MG63 (cell line): ENCODE data around the gene JUND. TPM values are rescaled to one million over a fixed set of nuclear protein-coding genes. Genes with fewer than 3 reads are reported as not detected.
"Not testable (repeated sequence)": the region's sequence is repeated elsewhere in the genome, so short reads cannot be mapped to it uniquely, and the experiment has no call there.

Source experiments
- DNase-seq: peaks from one replicate; pipeline ENCODE4 v3.0.0-alpha.2; 2020
- H3K27me3 ChIP-seq: fragments of 250-450 bp; sonication (Bioruptor Pico); 2 replicates; pipeline ENCODE4 v1.5.1; 2020; ENCODE audit warnings: mild to moderate bottlenecking, moderate library complexity
- H3K36me3 ChIP-seq: fragments of 250-450 bp; sonication (Bioruptor Pico); 2 replicates; pipeline ENCODE4 v1.5.1; 2020; ENCODE audit warnings: mild to moderate bottlenecking, moderate library complexity
- H3K4me3 ChIP-seq: fragments of 250-450 bp; sonication (Bioruptor Pico); 2 replicates; pipeline ENCODE4 v1.5.1; 2020; ENCODE audit warnings: mild to moderate bottlenecking, moderate library complexity
- H3K9me3 ChIP-seq: fragments of 250-450 bp; sonication (Bioruptor Pico); 2 replicates; pipeline ENCODE4 v1.5.1; 2020; ENCODE audit warnings: mild to moderate bottlenecking, moderate library complexity
- total RNA-seq: library from RNA; depleted of rRNA; stranded (reverse); fragments of >200 nt; shearing (Covaris generic); gene quantifications from 2 replicates; pipeline ENCODE4 v1.2.3, GENCODE V29; 2014; ENCODE audit warnings: low replicate concordance; rRNA removed

JUND gene
- 85.7 and 102 TPM in 2 replicates for total RNA-seq

DNA sequence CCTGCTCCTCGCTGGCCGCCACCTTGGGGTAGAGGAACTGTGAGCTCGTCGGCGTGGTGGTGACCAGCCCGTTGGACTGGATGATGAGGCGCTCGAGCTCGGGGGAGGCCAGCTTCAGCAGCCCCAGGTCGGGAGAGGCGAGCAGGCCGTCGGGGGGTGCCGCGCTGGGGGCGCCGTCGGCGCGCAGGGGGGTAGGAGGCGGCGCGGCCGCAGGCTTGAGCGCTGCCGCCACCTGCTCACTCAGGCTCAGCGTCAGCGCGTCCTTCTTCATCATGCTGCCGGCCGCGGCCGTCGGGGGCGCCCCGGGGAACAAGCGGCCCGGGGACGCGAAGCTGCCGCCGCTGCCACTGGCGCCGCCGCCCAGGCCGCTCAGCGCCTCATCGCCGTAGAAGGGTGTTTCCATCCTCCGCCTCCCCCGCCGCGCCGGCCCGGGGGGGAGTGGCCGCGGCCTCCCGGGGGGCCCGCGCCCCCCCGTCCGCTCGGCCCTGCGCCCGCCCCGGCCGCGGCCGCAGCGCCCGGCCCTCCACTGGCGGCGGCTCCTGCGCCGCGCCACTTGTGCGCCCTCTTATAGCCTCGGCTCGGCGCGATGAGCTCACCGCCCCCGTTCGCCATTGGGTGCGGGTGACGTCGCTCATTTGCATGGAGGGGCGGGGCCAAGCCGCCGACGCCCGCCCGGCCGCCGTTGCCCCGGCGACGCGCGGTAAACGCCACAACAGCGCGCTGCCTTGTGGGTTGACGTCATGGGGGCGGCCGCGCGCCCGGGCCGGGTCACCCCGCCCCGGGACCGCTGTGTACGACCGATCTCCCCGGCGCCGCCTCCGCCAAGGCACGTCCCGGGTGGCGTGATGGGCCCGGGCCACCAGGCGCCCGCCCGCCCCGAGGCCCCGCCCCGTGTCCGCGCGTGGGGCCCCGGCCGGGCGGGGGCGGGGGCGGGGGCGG, at the start of gene JUND:
JUND (minus strand) TSS at position 541 of the 939 bp plus-strand sequence; CDS start at position 403, 138 bp downstream.
- Histone ChIP-seq H3K27me3 (no peaks in the 10 kb centered on the region), H3K4me3 (peak within 1 kb of the TSS; percentile 96), H3K9me3 (no peaks in the 10 kb centered on the region), H3K36me3 (peaks cover 22% of the 10 kb centered on the region)
- DNase-seq, result peak; percentile 99

GRCh38 chr19:18330868-18331267, 49.4 kb upstream of the JUND start:
- H3K4me3 ChIP-seq, result no peak overlapping the region
- no peaks in the 10 kb centered on the region for H3K27me3 ChIP-seq
- no peaks in the 10 kb centered on the region for H3K36me3 ChIP-seq
- no peak for DNase-seq
- no peaks in the 10 kb centered on the region for H3K9me3 ChIP-seq

GRCh38 chr19:18329035-18329376, 47.6 kb upstream of the JUND start:
- no peaks in the 10 kb centered on the region for H3K36me3 ChIP-seq
- no peaks in the 10 kb centered on the region for H3K9me3 ChIP-seq
- H3K27me3 ChIP-seq, result no peaks in the 10 kb centered on the region
- DNase-seq, result no peak
- peak overlapping the region; percentile 29 for H3K4me3 ChIP-seq

DNA sequence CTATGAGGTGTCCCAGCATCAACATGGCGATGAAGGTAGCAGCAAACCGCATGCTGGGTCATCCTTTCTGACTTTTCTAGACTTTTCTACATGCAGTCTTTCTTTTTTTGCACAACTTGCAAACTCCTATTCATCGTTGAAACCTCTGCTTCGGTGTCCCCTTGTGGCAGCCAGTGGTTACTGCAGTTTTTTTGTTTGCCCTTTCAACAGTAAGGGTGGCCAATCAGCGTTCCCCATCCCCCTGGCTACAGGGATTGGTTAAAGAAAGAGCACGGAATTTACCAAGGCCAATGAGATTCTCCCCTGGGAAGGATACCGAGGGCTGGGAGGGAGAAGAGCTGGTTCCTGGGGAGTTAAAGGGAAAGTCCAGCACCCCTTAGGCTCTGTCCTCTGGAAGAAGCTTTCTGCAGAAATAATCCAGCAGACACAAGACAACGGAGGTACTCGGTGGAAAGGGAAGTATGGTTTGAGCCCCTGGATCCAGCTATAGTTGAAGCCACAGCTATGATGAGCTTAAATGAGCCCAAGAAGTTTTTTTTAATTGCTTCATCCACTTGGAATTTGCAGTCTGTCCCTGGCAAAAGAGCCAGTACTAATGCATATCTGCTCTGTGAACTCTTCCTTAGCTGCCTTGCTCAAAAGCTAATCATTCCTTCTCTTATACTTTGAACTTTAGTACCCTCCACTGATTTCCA, 47.1 kb upstream of the JUND start:
- no peaks in the 10 kb centered on the region for H3K36me3 ChIP-seq
- no peaks in the 10 kb centered on the region for H3K9me3 ChIP-seq
- H3K4me3 ChIP-seq, result peak overlapping the region; percentile 29
- no peaks in the 10 kb centered on the region for H3K27me3 ChIP-seq
- DNase-seq, result peak; percentile 95

- H3K27me3 ChIP-seq, result no peaks in the 10 kb centered on the region
- H3K4me3 ChIP-seq, result no peak overlapping the region
- no peaks in the 10 kb centered on the region for H3K9me3 ChIP-seq
- DNase-seq, result no peak
- no peaks in the 10 kb centered on the region for H3K36me3 ChIP-seq
These were observed 45.4 kb upstream of the JUND start for GRCh38 chr19:18326772-18327171.

DNA sequence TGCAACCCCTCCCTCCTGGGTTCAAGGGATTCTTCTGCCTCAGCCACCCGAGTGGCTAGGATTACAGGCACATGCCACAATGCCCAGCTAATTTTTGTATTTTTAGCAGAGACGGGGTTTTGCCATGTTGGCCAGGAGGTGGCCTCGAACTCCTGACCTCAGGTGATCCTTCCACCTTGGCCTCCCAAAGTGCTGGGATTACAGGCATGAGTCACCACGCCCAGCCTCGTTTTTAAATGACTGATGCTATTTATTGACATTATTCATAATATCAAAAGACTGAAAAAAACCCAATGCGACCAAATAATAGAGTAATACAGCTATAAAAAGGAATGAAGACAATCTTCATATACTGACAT, 42.9 kb upstream of the JUND start:
- not testable (repeated sequence) for H3K9me3 ChIP-seq, H3K4me3 ChIP-seq, H3K27me3 ChIP-seq, DNase-seq
- peaks cover 22% of the 10 kb centered on the region for H3K36me3 ChIP-seq

DNA sequence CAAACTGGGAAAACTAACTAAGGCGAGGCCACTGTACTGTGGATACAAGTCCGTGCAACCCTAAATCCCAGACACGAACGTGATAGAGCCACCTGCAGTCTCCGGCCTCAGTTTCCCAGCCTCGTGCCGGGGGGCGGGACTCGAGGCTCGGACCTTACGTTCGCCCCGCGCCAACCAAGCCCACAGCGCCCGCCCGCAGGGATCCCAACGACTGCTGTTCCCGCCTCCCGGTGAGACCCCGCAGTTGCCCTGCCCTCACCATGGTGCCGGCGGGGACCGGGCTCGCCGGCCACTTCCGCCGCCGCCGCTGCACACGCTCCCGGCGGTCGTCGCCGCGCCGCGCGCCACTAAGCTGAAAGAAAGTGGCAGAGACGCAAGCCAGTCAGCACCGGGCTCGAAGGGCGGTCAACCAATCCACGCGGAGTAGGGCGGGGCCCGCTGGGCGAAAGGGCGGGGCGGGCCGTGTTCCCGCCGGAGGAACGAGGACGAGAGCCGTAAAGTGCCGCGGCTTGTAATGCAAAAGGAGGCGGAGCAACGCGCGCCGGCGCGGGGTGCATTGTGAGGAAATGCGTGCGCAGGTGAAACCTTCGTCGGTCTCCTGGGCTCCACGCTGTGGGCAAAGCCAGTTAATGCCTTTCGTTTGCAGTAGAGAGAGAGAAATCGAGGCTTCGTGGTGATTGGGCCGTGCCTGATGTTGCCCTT, 41.5 kb upstream of the JUND start, which contains the start of gene LSM4:
LSM4 (minus strand) TSS at position 318 of the 702 bp plus-strand sequence; CDS start at position 262, 56 bp downstream.
- no peaks in the 10 kb centered on the region for H3K27me3 ChIP-seq
- no peaks in the 10 kb centered on the region for H3K9me3 ChIP-seq
- H3K4me3 ChIP-seq, result peak within 1 kb of the TSS; percentile 75
- peaks cover 33% of the 10 kb centered on the region for H3K36me3 ChIP-seq
- DNase-seq, result peak; percentile 98

- H3K4me3 ChIP-seq, result peak overlapping the region; percentile 75
- DNase-seq, result peak; percentile 74
- H3K27me3 ChIP-seq, result no peaks in the 10 kb centered on the region
These were observed 40.9 kb upstream of the JUND start for GRCh38 chr19:18322318-18322758.

GRCh38 chr19:18321734-18322102, 40.3 kb upstream of the JUND start:
- Histone ChIP-seq H3K27me3 (no peaks in the 10 kb centered on the region), H3K4me3 (peak overlapping the region; percentile 75), H3K36me3 (peaks cover 39% of the 10 kb centered on the region), H3K9me3 (no peaks in the 10 kb centered on the region)
- DNase-seq, result no peak

More at GRCh38 chr19:18322318-18322758, 40.9 kb upstream of the JUND start:
- Histone ChIP-seq H3K36me3 (peaks cover 37% of the 10 kb centered on the region), H3K9me3 (no peaks in the 10 kb centered on the region)

DNA sequence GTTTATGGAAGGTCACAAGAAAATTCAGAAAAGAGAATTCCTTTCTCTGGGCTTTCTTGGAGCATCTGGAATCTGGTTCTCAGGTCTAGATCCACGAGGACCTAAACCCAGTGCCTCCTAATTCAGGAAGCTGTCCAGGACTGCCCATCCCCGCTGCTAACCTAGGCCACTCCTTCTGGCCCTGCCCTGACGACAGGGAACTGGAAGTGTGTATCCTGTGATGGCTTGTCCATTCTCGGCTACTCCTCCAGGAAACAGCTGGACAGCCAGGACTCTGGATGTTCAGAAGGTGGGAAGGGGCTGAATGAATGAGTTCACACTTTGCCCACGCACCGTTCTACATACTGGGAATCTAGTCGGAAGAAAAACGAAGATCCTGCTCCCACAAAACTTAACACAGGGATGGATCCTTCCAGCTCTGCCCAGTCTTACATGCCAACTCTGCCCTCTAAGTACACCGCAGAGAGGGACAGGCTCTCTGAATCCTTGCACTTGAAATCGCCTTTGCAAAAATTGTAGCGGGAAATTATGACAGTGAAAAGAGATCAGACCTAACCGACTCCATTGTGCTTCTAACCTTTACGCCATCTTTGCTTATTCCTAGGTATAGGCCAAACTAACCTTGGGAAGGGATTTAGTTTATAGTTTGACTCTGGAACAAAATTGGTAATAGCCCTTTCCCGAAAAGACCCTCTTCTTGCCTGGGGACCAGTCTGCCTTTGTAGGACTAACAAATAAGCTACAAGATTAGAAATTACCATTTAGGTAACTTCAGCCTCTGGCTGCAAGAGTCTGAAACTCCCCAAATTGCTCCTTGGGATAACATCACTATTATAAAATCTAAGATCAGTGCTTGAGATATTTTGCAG, 39.7 kb upstream of the JUND start:
- H3K27me3 ChIP-seq, result no peaks in the 10 kb centered on the region
- peak overlapping the region; percentile 75 for H3K4me3 ChIP-seq
- no peaks in the 10 kb centered on the region for H3K9me3 ChIP-seq
- H3K36me3 ChIP-seq, result peaks cover 44% of the 10 kb centered on the region
- no peak for DNase-seq

DNA sequence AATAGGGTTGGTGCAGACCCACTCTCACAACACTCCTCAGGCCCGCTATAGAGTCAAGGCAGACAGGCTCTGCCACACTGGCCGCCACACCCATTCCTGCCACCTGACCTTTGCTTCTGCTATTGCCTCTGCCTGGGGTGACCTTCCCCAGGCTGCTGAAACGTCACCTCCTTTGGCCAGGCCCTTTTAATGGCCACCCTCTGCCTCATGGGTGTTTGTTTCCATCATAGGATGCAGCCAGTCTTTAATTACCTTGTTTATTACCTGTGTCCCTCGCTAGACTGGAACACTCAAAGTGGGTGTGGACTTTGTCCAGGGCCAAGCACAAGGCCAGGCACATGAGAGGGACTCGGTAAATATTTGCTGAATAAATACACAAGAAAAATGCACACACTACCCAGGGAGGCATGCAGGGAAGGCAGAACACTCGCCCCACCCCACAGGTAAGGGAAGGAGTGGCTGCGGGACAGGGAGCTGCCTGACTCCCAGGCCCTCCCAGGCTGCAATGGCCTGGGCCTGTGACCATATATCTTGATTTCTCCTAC, 38.2 kb upstream of the JUND start:
- H3K9me3 ChIP-seq, result no peaks in the 10 kb centered on the region
- DNase-seq, result no peak
- peaks cover 58% of the 10 kb centered on the region for H3K36me3 ChIP-seq
- H3K27me3 ChIP-seq, result no peaks in the 10 kb centered on the region
- no peak overlapping the region for H3K4me3 ChIP-seq

GRCh38 chr19:18317961-18318800, 36.8 kb upstream of the JUND start:
- Histone ChIP-seq H3K27me3 (no peaks in the 10 kb centered on the region), H3K4me3 (no peak overlapping the region), H3K36me3 (peaks cover 72% of the 10 kb centered on the region), H3K9me3 (no peaks in the 10 kb centered on the region)
- DNase-seq, result no peak

DNA sequence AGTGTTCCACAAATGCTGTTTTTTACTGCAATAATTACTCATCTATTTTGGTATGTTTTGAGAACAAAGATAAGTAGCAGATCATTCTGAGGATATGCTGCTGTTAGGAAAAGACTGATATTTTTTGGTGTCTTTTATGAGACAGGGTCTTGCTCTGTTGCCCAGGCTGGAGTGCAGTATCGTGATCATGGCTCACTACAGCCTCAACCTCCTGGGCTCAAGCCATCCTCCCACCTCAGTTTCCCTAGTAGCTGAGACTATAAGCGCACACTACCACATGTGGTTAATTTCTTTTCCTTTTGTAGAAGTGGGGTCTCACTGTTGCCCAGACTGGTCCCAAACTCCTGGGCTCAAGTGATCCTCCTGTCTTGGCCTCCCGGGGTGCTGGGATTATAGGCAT, 32.0 kb upstream of the JUND start:
- H3K9me3 ChIP-seq, result no peaks in the 10 kb centered on the region
- peaks cover 89% of the 10 kb centered on the region for H3K36me3 ChIP-seq
- no peak for DNase-seq

DNA sequence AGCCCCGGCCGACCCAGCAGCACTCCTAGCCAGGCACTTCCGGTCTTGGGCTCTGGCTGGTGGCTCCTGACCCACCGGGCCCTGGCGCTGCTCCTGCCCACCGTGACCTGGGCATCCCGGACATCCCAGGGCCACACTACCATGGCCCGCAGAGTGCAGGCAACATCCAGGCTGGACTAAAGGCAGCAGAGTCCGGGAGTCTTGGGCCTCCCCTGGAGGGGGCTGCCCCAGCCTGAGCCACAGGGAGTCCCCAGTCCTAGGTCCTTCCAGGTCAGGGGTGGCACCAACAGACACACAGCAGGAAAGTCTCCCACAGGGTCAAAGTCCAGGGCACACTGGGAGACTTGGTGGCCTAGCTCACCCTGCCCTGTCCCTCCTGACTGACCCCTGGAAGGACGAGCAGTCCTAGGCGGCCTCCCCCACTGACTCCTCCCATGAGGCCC, 30.7 kb upstream of the JUND start:
- Histone ChIP-seq H3K36me3 (peaks cover 90% of the 10 kb centered on the region), H3K27me3 (no peaks in the 10 kb centered on the region), H3K9me3 (no peaks in the 10 kb centered on the region), H3K4me3 (no peak overlapping the region)
- no peak for DNase-seq

More for the DNA sequence above, 32.0 kb upstream of the JUND start:
- H3K4me3 ChIP-seq, result no peak overlapping the region
- H3K27me3 ChIP-seq, result no peaks in the 10 kb centered on the region

GRCh38 chr19:18311502-18312091, 30.2 kb upstream of the JUND start:
- no peak for DNase-seq
- Histone ChIP-seq H3K9me3 (no peaks in the 10 kb centered on the region), H3K4me3 (no peak overlapping the region), H3K27me3 (no peaks in the 10 kb centered on the region), H3K36me3 (peaks cover 92% of the 10 kb centered on the region)
